HCT116 (cell line): ENCODE data around the gene PCGF2. TPM values are rescaled to one million over a fixed set of nuclear protein-coding genes. Genes with fewer than 3 reads are reported as not detected.

Experiments
- ATAC-seq: fragments of 200-7000 bp; cut with Tn5 transposase; 2 replicates; pipeline ENCODE4 v1.9.1; 2020; ENCODE audit warnings: mild to moderate bottlenecking, moderate library complexity
- BruUV-seq: library from RNA; stranded (reverse); fragments of 400-500 nt; replicated peaks from 2 replicates; lab custom pipeline; 2021; lab: Mats Ljungman, UMichigan
- CTCF ChIA-PET: fragments of 300-600 bp; sonication (Branson Sonifier 250); formaldehyde crosslinking; loops from one replicate; lab custom pipeline; 2021; ENCODE audit warnings: antibody characterized with exemption; lab: Charles Lee
- POLR2A ChIA-PET: fragments of 300-600, 350-600 bp; sonication (Branson Sonifier 250); formaldehyde crosslinking; loops from one replicate; lab custom pipeline; 2021; ENCODE audit warnings: antibody characterized with exemption; lab: Charles Lee
- RAD21 ChIA-PET, 2 experiments: fragments of 300-600 bp; sonication (Branson Sonifier 250); formaldehyde crosslinking; loops; one replicate each; lab custom pipeline; 2023; ENCODE audit warnings: low total read pairs in 2 of 2; ENCODE audit not compliant: uncharacterized antibody in 2 of 2, unreplicated experiment in 2 of 2, low non-redundant PET in 1 of 2; lab: Charles Lee
- DNase-seq: peaks from one replicate; pipeline ENCODE4 v3.0.0-alpha.2; 2010; ENCODE audit warnings: low read depth, low spot score
- H2AFZ ChIP-seq: fragments of 200-600 bp; shearing (Covaris generic), sonication (generic); 2 replicates; pipeline ENCODE4 v1.6.1; 2017; ENCODE audit warnings: low read depth, mixed run types, mixed read lengths, antibody characterized with exemption, low read length; ENCODE audit not compliant: poor library complexity, severe bottlenecking
- H3K27ac ChIP-seq: 2 replicates; pipeline ENCODE4 v1.5.1; 2012; ENCODE audit warnings: low read depth, low read length
- H3K27me3 ChIP-seq: fragments of 200-600 bp; sonication (generic); 2 replicates; pipeline ENCODE4 v1.6.1; 2016; ENCODE audit warnings: mixed run types, low read length, mixed read lengths; ENCODE audit not compliant: insufficient read depth
- H3K36me3 ChIP-seq, 2 experiments: fragments of 200-500 bp in 1 of 2; fragments of 200-600 bp in 1 of 2; sonication (Bioruptor generic) in 1 of 2; sonication (generic) in 1 of 2; 2 replicates each; pipeline versions ENCODE4 v1.5.1 to v1.6.1; 2014 to 2016; ENCODE audit warnings: low read length in 2 of 2, inconsistent platforms in 1 of 2, mixed read lengths in 1 of 2, mixed run types in 1 of 2; ENCODE audit not compliant: insufficient read depth in 2 of 2, control insufficient read depth in 1 of 2
- H3K4me1 ChIP-seq, 2 experiments: fragments of 200-600 bp in 1 of 2; sonication (generic) in 1 of 2; 2 replicates each; pipeline versions ENCODE4 v1.5.1 to v1.6.1; 2012 to 2017; ENCODE audit warnings: low read length in 2 of 2, inconsistent platforms in 1 of 2, mild to moderate bottlenecking in 1 of 2, mixed read lengths in 1 of 2, mixed run types in 1 of 2, moderate library complexity in 1 of 2; ENCODE audit not compliant: insufficient read depth in 2 of 2, control insufficient read depth in 1 of 2
- H3K4me2 ChIP-seq: fragments of 200-600 bp; sonication (generic); 2 replicates; pipeline ENCODE4 v1.6.1; 2017; ENCODE audit warnings: mixed run types, low read length, mixed read lengths
- H3K4me3 ChIP-seq, 2 experiments: fragments of 200-600 bp in 1 of 2; sonication (generic) in 1 of 2; replicated peaks in 1 of 2; 2 replicates each; pipeline ENCODE4 v1.5.1; 2011 to 2016; ENCODE audit warnings: low read length in 2 of 2, control low read depth in 1 of 2, low read depth in 1 of 2, mild to moderate bottlenecking in 1 of 2, mixed read lengths in 1 of 2, mixed run types in 1 of 2
- H3K79me2 ChIP-seq: fragments of 200-600 bp; sonication (generic); 2 replicates; pipeline ENCODE4 v1.6.1; 2017; ENCODE audit warnings: mild to moderate bottlenecking, mixed run types, low read length, moderate library complexity, mixed read lengths; ENCODE audit not compliant: insufficient read depth
- H3K9ac ChIP-seq: fragments of 200-600 bp; sonication (generic); 2 replicates; pipeline ENCODE4 v1.6.1; 2016; ENCODE audit warnings: low read length, mixed read lengths
- H3K9me2 ChIP-seq: fragments of 200-600 bp; sonication (generic), shearing (Covaris generic); 2 replicates; pipeline ENCODE4 v1.6.1; 2017; ENCODE audit warnings: mixed run types, mild to moderate bottlenecking, moderate library complexity; ENCODE audit not compliant: insufficient read depth
- H3K9me3 ChIP-seq, 2 experiments: fragments of 200-500 bp in 1 of 2; fragments of 200-600 bp in 1 of 2; sonication (Bioruptor generic) in 1 of 2; sonication (generic) in 1 of 2; 2 replicates each; pipeline ENCODE4 v1.6.1; 2014 to 2017; ENCODE audit warnings: low read length in 2 of 2, mixed read lengths in 2 of 2, inconsistent platforms in 1 of 2, low read depth in 1 of 2, mild to moderate bottlenecking in 1 of 2, mixed run types in 1 of 2, moderate library complexity in 1 of 2; ENCODE audit not compliant: control insufficient read depth in 1 of 2, insufficient read depth in 1 of 2
- H4K20me1 ChIP-seq: fragments of 200-600 bp; sonication (generic), shearing (Covaris generic); 2 replicates; pipeline ENCODE4 v1.6.1; 2017; ENCODE audit warnings: mixed run types, mild to moderate bottlenecking, moderate library complexity; ENCODE audit not compliant: insufficient read depth
- ATF3 ChIP-seq: IDR thresholded peaks from 2 replicates; pipeline ENCODE4 v1.6.1; 2012
- CBX3 ChIP-seq: IDR thresholded peaks from 2 replicates; pipeline ENCODE4 v1.6.1; 2012; ENCODE audit warnings: low read depth
- CEBPB ChIP-seq: IDR thresholded peaks from 2 replicates; pipeline ENCODE4 v1.6.1; 2012; ENCODE audit warnings: low read depth
- CTCF ChIP-seq, 3 experiments: fragments of 200-600 bp in 1 of 3; sonication (generic) in 1 of 3; IDR thresholded peaks in 2 of 3; conservative IDR thresholded peaks in 1 of 3; 2 replicates each; pipeline ENCODE4 v1.5.1; 2012 to 2017; ENCODE audit warnings: low read depth in 2 of 3, low read length in 2 of 3, antibody characterized with exemption in 1 of 3, borderline replicate concordance in 1 of 3, control low read depth in 1 of 3, mild to moderate bottlenecking in 1 of 3, mixed read lengths in 1 of 3, mixed run types in 1 of 3, moderate library complexity in 1 of 3; ENCODE audit not compliant: insufficient read depth in 1 of 3
- EGR1 ChIP-seq: IDR thresholded peaks from 2 replicates; pipeline ENCODE4 v1.6.1; 2012; ENCODE audit warnings: low read depth
- EZH2 ChIP-seq: fragments of 200-600 bp; sonication (generic); IDR thresholded peaks from 2 replicates; pipeline ENCODE4 v1.6.1; 2017; ENCODE audit warnings: antibody characterized with exemption, mixed run types
- EZH2phosphoT487 ChIP-seq: fragments of 200-600 bp; IDR thresholded peaks from 2 replicates; pipeline ENCODE4 v1.6.1; 2018; ENCODE audit warnings: antibody characterized with exemption, borderline replicate concordance
- JUND ChIP-seq: IDR thresholded peaks from 2 replicates; pipeline ENCODE4 v1.6.1; 2012
- MAX ChIP-seq: IDR thresholded peaks from 2 replicates; pipeline ENCODE4 v1.6.1; 2012
- POLR2A ChIP-seq: IDR thresholded peaks from 2 replicates; pipeline ENCODE4 v1.7.0; 2011; ENCODE audit warnings: borderline replicate concordance; ENCODE audit not compliant: insufficient read depth, insufficient read length; ENCODE audit errors: extremely low read depth
- POLR2AphosphoS5 ChIP-seq: IDR thresholded peaks from 2 replicates; pipeline ENCODE4 v1.6.1; 2011; ENCODE audit warnings: mild to moderate bottlenecking, low read depth, low read length, moderate library complexity
- SIN3A ChIP-seq: IDR thresholded peaks from 2 replicates; pipeline ENCODE4 v1.6.1; 2012; ENCODE audit warnings: low read depth
- SP1 ChIP-seq: IDR thresholded peaks from 2 replicates; pipeline ENCODE4 v1.6.1; 2012; ENCODE audit warnings: low read depth
- SRF ChIP-seq: IDR thresholded peaks from 2 replicates; pipeline ENCODE4 v1.6.1; 2012; ENCODE audit warnings: low read depth
- YY1 ChIP-seq: IDR thresholded peaks from 2 replicates; pipeline ENCODE4 v1.6.1; 2011; ENCODE audit warnings: low read length, low read depth, moderate library complexity, mild to moderate bottlenecking; ENCODE audit not compliant: insufficient replicate concordance; ENCODE audit errors: extremely low read depth
- ZFX ChIP-seq: fragments of 450-650 bp; IDR thresholded peaks from 2 replicates; pipeline ENCODE4 v1.6.1; 2017
- ZNF274 ChIP-seq: fragments of 200-500 bp; sonication (Bioruptor generic); IDR thresholded peaks from 2 replicates; pipeline ENCODE4 v1.6.1; 2014; ENCODE audit warnings: mild to moderate bottlenecking, low read depth, low read length, inconsistent platforms
- intact Hi-C: fragments of 100-400 bp; cut with micrococcal nuclease; formaldehyde crosslinking; loops from 2 replicates; pipeline ENCODE4 v1.10.0; 2022
- total RNA-seq: library from RNA; stranded (reverse); gene quantifications from one replicate; pipeline ENCODE4 v1.2.1, GENCODE V29; 2021; ENCODE audit not compliant: unreplicated experiment

Gene PCGF2
- total RNA-seq, 1 experiment from 2014 or later = 64.6 TPM

GRCh38 chr17:38711792-38712571 lies 36.2 kb downstream of the PCGF2 start:
- RAD21 ChIA-PET = no interaction called here
- no peak overlapping the region for H3K4me2 ChIP-seq
- peaks cover 2 to 10% of the 10 kb centered on the region in 2 experiments; a peak in 3 of 4 replicates for H3K4me1 ChIP-seq
- ATAC-seq (no peak), DNase-seq (no peak)
- H3K27ac ChIP-seq = no peak overlapping the region
- intact Hi-C loops = no loop called here
- H3K79me2 ChIP-seq = peaks cover 22% of the 10 kb centered on the region
- H3K9me2 ChIP-seq = no peaks in the 10 kb centered on the region
- H3K9me3 ChIP-seq = no peaks in the 10 kb centered on the region
- H4K20me1 ChIP-seq = no peaks in the 10 kb centered on the region
- POLR2A ChIA-PET = no interaction called here
- H2AFZ ChIP-seq = no peak overlapping the region
- peaks cover 23 to 44% of the 10 kb centered on the region in 2 experiments; a peak in 3 of 4 replicates for H3K36me3 ChIP-seq
- BruUV-seq = no TSS peak
- H3K9ac ChIP-seq = no peak overlapping the region
- no peaks in the 10 kb centered on the region for H3K27me3 ChIP-seq
- TF ChIP-seq POLR2AphosphoS5 = no peak
- TF ChIP-seq EGR1 = no peak
- TF ChIP-seq EZH2 = no peak
- TF ChIP-seq EZH2phosphoT487 = no peak
- TF ChIP-seq CTCF (IDR thresholded peaks at IDR 0.05 in 2 of 3, conservative IDR thresholded peaks at IDR 0.05 in 1 of 3; ENCODE audit: borderline replicate concordance in 1 of 3, insufficient read depth in 1 of 3, low read depth in 2 of 3, low read length in 2 of 3) = no peak
- no peak for TF ChIP-seq MAX
- no peak for TF ChIP-seq ATF3
- TF ChIP-seq ZNF274 = no peak
- no peak for TF ChIP-seq JUND
- no peak for TF ChIP-seq CBX3
- TF ChIP-seq SP1 = no peak
- TF ChIP-seq SRF = no peak
- TF ChIP-seq SIN3A = no peak
- TF ChIP-seq YY1 = no peak
- TF ChIP-seq CEBPB = no peak
- no peak for TF ChIP-seq ZFX
- TF ChIP-seq POLR2A = no peak
- H3K4me3 ChIP-seq = no peak overlapping the region
- CTCF ChIA-PET = no interaction called here
